Loucy (cell line): ENCODE data around the gene PEAR1.

Experiments
- CTCF ChIP-seq: fragments of 200-600 bp; sonication (generic); conservative IDR thresholded peaks from 2 replicates; pipeline ENCODE4 v1.5.1; 2014; ENCODE audit warnings: mild to moderate bottlenecking, antibody characterized with exemption, low read length
- EZH2phosphoT487 ChIP-seq: fragments of 200-600 bp; IDR thresholded peaks from 2 replicates; pipeline ENCODE4 v1.6.1; 2018; ENCODE audit warnings: antibody characterized with exemption, mild to moderate bottlenecking, moderate library complexity, borderline replicate concordance

GRCh38 chr1:156858959-156859522, 34.5 kb upstream of the PEAR1 start, which contains the start of gene INSRR:
- TF ChIP-seq CTCF (no peak), EZH2phosphoT487 (no peak)
